ENCODE results near the gene NDUFAF8.

- TF ChIP-seq CTCF (IDR thresholded peaks at IDR 0.05) (no peak), POLR2A (IDR thresholded peaks at IDR 0.05) (no peak)
Observed at GRCh38 chr17:81206166-81206565, 33.0 kb upstream of the NDUFAF8 start.
